Stimulated activated naive B cell treated with anti-CD40 and anti-IgM and Interleukin-4, amounts not matched to agents 10 μg/mL and 1 μg/mL and 100 μg/mL, for 72 hours (primary cell): ENCODE results near the gene XRCC3.

Experiments used
- ATAC-seq, 2 donors: fragments of 150-1000 bp; cut with Tn5 transposase; replicated peaks; 2 replicates each; pipeline ENCODE4 v1.10.0; 2021; ENCODE audit warnings: moderate library complexity in 1 of 2
- DNase-seq: peaks from one replicate; pipeline ENCODE4 v3.0.0; 2021
- H3K27ac Mint-ChIP-seq: one replicate; pipeline ENCODE4 v1.8.0; 2022; ENCODE audit warnings: mild to moderate bottlenecking, mixed read lengths
- H3K27me3 Mint-ChIP-seq, 2 donors: one replicate each; pipeline ENCODE4 v1.8.0; 2022; ENCODE audit warnings: mixed read lengths in 2 of 2
- H3K36me3 Mint-ChIP-seq, 2 donors: one replicate each; pipeline ENCODE4 v1.8.0; 2022; ENCODE audit warnings: mixed read lengths in 2 of 2, mild to moderate bottlenecking in 1 of 2
- H3K4me1 Mint-ChIP-seq, 2 donors: one replicate each; pipeline ENCODE4 v1.8.0; 2022; ENCODE audit warnings: mixed read lengths in 2 of 2, mild to moderate bottlenecking in 1 of 2
- H3K4me3 Mint-ChIP-seq, 2 donors: one replicate each; pipeline ENCODE4 v1.8.0; 2022; ENCODE audit warnings: mild to moderate bottlenecking in 2 of 2, mixed read lengths in 2 of 2, moderate library complexity in 1 of 2
- H3K9me3 Mint-ChIP-seq, 2 donors: one replicate each; pipeline ENCODE4 v1.8.0; 2022; ENCODE audit warnings: mixed read lengths in 2 of 2, mild to moderate bottlenecking in 1 of 2

Gene XRCC3

DNA sequence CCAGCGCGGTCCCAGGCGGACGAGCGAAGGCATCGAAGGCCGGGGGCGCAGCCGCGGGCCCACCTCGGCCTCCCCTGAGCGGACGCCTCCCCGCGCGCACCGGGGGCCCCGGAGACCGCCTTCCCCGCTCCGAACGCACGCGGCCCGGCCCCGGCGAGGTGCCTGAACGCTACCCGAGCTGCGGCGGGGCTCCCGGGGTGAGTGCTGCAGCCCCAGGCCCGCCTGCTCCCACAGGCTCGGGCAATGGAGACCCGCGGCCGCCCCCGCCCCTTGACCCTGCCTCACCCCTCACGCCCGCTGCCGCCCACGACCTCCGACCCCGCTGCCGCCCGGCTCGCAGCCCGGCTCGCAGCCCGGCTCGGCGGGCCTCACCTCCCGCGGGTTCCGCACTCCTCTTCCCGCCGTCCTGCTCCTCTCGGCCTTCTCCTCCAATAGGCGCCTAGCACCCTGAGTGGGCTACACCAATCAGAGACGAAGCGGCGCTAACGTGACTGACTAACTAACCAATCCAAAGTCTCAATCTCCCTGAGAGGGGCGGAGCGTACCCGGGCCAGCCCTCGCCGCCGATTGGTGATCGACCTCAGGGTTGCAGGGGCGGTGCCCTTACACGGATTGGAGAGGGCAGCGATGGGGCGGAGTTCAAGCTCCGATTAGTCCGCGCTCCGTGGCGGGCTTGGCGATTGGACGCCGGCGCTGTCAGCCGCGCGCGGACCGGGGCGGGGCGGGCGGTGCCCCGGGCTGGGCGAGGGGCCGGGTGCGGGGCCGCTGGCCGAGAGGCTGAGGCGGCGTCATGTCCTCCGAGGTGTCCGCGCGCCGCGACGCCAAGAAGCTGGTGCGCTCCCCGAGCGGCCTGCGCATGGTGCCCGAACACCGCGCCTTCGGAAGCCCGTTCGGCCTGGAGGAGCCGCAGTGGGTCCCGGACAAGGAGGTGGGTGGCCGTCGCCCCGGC lies at the start of gene XRCC3, which contains the start of gene ZFYVE21:
XRCC3 (minus strand) TSS at position 400 of the 949 bp plus-strand sequence. CDS start 4,364 bp downstream, outside the sequence.
ZFYVE21 (plus strand) TSS at position 759 of the 949 bp plus-strand sequence; CDS start at position 791, 32 bp downstream.
- Mint-ChIP-seq H3K36me3 (peaks cover 11 to 15% of the 10 kb centered on the region in 2 donors), H3K27me3 (no peaks in the 10 kb centered on the region), H3K4me1 (peaks cover 33 to 68% of the 10 kb centered on the region in 2 donors), H3K4me3 (peak within 1 kb of the TSS; percentile 94 to 99), H3K27ac (peak within 1 kb of the TSS; percentile 93), H3K9me3 (no peaks in the 10 kb centered on the region)
- DNase-seq (peak; percentile 100), ATAC-seq (peak; percentile 95 to 96)

DNA sequence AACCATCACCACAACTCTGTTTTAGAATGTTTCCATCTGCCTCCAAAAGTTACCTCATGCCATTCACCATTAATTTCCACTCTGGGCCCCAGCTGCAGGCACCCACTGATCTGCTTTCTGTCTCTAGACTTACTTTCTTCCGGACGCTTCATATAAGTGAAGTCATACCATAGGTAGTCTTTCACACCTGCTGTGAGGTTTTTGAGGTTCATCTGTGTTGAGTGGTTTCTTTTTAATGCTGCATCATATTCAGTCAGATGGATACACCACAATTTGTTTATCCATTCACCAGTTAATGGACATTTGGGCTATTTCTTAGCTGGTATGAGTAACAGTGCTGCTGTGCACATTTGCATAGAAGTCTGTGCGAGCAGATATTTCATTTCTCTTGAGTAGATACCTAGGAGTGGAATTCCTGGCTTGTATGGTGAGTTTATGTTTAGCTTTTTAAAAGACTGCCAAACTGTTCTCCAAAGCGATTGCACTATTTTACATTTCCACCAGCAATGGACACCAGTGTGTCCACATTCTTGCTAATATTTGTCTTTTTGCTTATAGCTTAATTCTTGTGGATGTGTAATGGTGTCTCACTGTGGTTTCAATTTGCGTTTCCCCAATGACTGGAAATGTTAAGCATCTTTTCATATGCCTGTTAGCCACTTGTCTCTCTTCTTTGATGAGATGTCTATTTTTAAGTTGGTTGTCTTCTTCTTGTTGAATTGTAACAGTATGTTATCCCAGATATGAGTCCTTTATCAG lies 48.7 kb upstream of the XRCC3 start:
- H3K27me3 Mint-ChIP-seq: no peaks in the 10 kb centered on the region
- no peaks in the 10 kb centered on the region for H3K9me3 Mint-ChIP-seq
- H3K36me3 Mint-ChIP-seq: peaks cover 2 to 13% of the 10 kb centered on the region in 2 donors
- no peak overlapping the region for H3K4me3 Mint-ChIP-seq
- no peak for ATAC-seq
- H3K27ac Mint-ChIP-seq: peak overlapping the region; percentile 31
- no peaks in the 10 kb centered on the region for H3K4me1 Mint-ChIP-seq
- DNase-seq: no peak

DNA sequence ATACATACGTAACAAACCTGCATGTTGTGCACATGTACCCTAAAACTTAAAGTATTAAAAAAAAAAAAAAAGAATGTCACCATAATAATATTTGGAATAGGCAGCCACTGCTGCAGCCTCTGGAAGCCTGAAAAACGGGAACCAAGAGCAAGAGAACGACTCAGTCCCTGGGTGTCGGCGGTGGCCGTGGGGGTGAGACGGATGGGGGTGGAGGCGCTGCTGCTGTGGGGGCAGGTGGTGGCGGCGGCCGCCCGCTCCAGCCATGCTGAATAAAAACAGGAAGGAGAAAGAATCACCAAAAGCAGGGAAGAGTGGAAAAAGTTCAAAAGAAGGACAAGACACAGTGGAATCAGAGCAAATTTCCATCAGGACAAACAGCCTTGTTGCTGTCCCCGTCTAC lies 47.3 kb upstream of the XRCC3 start:
- Mint-ChIP-seq H3K36me3 (peaks cover 2 to 12% of the 10 kb centered on the region in 2 donors), H3K4me3 (no peak overlapping the region), H3K27ac (no peak overlapping the region), H3K9me3 (no peaks in the 10 kb centered on the region), H3K27me3 (no peaks in the 10 kb centered on the region), H3K4me1 (no peaks in the 10 kb centered on the region)
- DNase-seq: no peak
- no peak for ATAC-seq

DNA sequence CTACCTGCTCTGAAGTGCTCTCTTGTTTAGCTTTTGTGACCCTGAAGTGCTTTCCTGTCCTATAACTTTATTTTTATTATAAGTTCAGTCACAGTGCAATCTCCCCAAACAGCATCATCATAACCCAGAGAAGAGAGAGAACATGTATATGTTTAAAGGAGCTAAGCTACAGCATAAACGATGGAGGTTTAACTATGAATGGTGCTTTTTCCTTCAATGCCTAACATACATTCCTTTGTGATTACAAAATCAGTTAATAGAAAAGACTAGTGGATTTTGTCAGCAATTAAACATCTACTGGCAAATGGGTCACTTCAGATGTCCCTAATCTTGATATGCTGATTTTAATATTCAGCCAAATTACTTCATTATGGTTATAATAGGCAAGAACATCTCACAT lies 46.8 kb upstream of the XRCC3 start:
- Mint-ChIP-seq H3K4me1 (no peaks in the 10 kb centered on the region), H3K27ac (no peak overlapping the region), H3K9me3 (no peaks in the 10 kb centered on the region), H3K36me3 (peaks cover 4 to 10% of the 10 kb centered on the region in 2 donors), H3K27me3 (no peaks in the 10 kb centered on the region), H3K4me3 (no peak overlapping the region)
- ATAC-seq: no peak
- DNase-seq: no peak

DNA sequence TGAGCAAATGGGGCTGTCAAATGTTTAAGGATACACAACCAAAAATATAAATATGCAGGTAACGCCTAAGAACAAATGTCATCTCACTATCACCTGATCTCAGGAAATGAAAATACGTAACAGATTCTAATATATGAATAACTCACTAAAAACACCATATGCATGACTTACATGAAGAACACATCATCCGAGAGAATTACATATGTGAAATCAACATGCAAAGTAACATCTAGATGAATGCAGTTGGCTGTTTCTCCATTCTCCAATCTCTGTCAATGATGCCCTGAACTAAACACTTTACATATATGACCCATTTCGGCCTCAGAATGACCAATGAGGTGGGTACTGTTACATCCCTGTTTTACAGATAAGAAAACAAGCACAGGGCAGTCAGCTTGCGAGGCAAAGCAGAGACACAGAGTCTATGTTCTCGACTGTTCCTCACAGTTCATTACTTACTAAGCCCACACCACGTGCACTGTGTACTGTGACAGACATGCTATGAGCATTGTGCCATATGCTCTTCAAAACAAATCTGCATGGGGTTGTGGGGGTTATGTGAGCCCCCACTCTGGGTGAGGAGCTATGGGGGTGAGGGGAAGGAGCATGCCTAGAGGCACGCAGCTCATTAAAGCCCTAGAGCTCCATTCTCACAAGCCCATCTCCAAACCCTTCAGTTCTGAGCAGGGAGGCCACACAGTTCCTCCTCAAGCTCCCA lies 43.0 kb upstream of the XRCC3 start:
- no peak overlapping the region for H3K27ac Mint-ChIP-seq
- no peaks in the 10 kb centered on the region for H3K27me3 Mint-ChIP-seq
- no peak overlapping the region for H3K4me3 Mint-ChIP-seq
- H3K4me1 Mint-ChIP-seq: no peaks in the 10 kb centered on the region
- H3K36me3 Mint-ChIP-seq: peaks cover 2 to 4% of the 10 kb centered on the region in 2 donors
- H3K9me3 Mint-ChIP-seq: no peaks in the 10 kb centered on the region
- no peak for ATAC-seq
- DNase-seq: no peak

DNA sequence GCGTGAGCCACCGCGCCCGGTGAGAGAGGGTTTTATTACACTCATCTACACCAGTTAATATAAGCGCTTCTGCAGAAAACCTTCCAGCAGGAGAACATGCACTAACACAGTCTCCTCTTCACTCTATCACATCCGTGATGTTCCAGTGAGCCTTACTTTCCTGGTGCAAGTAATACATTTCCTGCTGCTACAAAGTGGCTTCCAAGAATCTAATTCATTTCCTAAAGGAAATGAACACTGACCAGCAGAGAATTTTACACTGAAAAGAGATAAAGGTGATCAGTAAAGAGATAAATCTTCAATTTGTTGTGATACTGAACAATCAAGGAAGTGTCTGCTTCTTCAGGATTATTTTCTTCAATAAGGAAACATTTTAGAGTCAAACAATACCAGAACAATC lies 39.8 kb upstream of the XRCC3 start:
- no peaks in the 10 kb centered on the region for H3K9me3 Mint-ChIP-seq
- H3K36me3 Mint-ChIP-seq: peaks cover 2 to 4% of the 10 kb centered on the region in 2 donors
- no peak for DNase-seq
- H3K4me1 Mint-ChIP-seq: no peaks in the 10 kb centered on the region
- H3K27ac Mint-ChIP-seq: no peak overlapping the region
- H3K4me3 Mint-ChIP-seq: no peak overlapping the region
- ATAC-seq: no peak
- H3K27me3 Mint-ChIP-seq: no peaks in the 10 kb centered on the region

DNA sequence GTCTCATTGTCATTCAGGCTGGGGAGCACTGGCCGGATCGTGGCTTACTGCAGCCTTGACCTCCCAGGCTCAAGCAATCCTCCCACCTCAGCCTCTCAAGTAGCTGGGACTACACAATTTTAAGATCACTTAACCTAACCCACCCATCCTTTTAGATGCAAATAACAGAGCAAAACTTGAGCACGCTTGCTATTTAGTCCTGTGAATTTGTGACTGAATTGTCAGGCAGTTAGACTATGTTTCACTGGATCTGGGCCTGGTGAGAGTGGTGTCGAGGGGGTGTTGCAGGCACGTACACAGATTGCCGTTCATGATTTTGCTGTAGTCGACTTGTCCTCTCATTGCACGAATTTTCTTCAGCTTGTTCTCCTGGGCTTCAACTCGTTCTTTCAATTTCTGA lies 38.5 kb upstream of the XRCC3 start:
- H3K36me3 Mint-ChIP-seq: peaks cover 5 to 9% of the 10 kb centered on the region in 2 donors
- no peaks in the 10 kb centered on the region for H3K27me3 Mint-ChIP-seq
- H3K4me3 Mint-ChIP-seq: no peak overlapping the region
- ATAC-seq: no peak
- no peak overlapping the region for H3K27ac Mint-ChIP-seq
- no peak for DNase-seq
- H3K4me1 Mint-ChIP-seq: no peaks in the 10 kb centered on the region
- no peaks in the 10 kb centered on the region for H3K9me3 Mint-ChIP-seq

DNA sequence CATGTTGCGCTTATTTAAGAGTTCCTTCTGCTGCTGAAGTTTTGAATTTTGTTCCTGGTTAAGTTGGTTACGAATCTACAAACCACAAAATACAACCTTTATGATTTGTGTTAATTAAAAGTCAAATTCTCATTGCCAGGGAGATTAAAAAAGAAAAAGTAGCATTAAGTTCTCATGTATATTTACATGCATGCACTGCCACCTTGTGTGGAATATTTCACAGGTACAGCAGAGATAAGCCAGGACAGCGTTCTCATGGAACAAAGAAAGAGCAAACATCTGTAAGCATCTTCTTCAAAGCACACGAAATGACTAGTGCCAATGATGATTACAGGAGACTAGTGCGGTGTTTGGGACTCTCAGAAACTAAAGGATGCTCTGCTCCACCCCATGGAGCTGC lies 34.6 kb upstream of the XRCC3 start:
- Mint-ChIP-seq H3K9me3 (no peaks in the 10 kb centered on the region), H3K27ac (no peak overlapping the region), H3K27me3 (no peaks in the 10 kb centered on the region), H3K4me3 (no peak overlapping the region), H3K4me1 (no peaks in the 10 kb centered on the region), H3K36me3 (peaks cover 6 to 13% of the 10 kb centered on the region in 2 donors)
- ATAC-seq: no peak
- no peak for DNase-seq

DNA sequence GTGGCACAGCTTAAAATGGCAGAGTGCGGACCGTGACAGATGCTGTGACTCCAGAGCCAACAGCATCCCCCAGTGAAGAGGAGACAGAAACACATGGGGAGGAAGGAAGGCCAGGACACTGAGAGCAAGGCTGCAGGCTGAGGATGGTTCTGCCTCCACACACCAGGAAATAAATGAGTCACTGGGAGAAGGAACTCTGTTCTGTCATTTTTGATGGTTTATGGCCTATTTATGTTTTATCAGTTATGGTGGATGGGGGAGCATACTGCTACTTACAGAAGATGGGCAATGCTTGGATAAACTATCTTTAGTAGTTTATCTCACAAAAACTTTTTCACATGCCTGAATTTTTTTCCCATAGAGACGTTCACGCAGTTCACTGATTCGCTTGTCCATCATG lies 34.2 kb upstream of the XRCC3 start:
- Mint-ChIP-seq H3K36me3 (peaks cover 6 to 13% of the 10 kb centered on the region in 2 donors), H3K27ac (no peak overlapping the region), H3K9me3 (no peaks in the 10 kb centered on the region), H3K4me3 (no peak overlapping the region), H3K4me1 (no peaks in the 10 kb centered on the region), H3K27me3 (no peaks in the 10 kb centered on the region)
- no peak for ATAC-seq
- no peak for DNase-seq

DNA sequence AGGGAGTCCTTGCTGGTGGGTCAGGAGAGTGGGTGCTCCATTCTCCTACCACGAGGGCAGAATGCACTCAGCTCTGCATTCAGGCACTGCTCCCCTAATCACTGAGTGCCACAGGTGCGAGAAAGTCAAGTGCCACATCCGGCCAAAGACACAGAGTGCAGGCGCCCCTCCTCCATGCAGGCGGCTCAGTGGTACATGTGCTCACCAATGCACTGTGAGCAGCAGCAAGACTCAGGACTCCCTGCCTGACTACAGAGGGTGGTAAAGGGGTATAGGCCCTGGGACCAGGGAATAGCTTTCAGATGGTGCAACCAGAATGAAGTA lies 33.2 kb upstream of the XRCC3 start:
- DNase-seq (no peak), ATAC-seq (no peak)
- Mint-ChIP-seq H3K27me3 (no peaks in the 10 kb centered on the region), H3K4me3 (no peak overlapping the region), H3K36me3 (peaks cover 6 to 9% of the 10 kb centered on the region in 2 donors), H3K4me1 (no peaks in the 10 kb centered on the region), H3K27ac (no peak overlapping the region), H3K9me3 (no peaks in the 10 kb centered on the region)

DNA sequence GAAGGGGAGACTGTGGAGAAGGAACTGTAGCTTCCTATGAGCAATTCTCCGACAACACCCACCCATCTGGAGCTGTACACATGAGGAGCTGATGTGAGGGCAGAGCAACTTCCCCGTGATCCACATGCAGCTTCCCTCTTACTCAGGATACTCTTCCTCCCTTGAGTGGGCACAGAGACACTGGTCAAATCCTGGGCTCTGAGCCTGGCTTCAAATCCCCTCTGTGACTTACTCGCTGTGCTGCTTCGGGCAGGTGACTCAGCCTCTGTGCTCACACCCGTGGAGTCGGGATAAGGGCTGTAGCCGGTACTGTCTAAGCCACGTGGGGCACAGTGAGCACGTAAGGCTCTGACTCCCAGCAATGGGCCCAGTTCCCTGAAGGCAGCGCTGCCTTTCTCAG lies 31.4 kb upstream of the XRCC3 start:
- Mint-ChIP-seq H3K4me3 (no peak overlapping the region), H3K4me1 (no peaks in the 10 kb centered on the region), H3K9me3 (no peaks in the 10 kb centered on the region), H3K27me3 (no peaks in the 10 kb centered on the region), H3K27ac (no peak overlapping the region), H3K36me3 (peaks cover 9 to 13% of the 10 kb centered on the region in 2 donors)
- ATAC-seq (no peak), DNase-seq (no peak)

DNA sequence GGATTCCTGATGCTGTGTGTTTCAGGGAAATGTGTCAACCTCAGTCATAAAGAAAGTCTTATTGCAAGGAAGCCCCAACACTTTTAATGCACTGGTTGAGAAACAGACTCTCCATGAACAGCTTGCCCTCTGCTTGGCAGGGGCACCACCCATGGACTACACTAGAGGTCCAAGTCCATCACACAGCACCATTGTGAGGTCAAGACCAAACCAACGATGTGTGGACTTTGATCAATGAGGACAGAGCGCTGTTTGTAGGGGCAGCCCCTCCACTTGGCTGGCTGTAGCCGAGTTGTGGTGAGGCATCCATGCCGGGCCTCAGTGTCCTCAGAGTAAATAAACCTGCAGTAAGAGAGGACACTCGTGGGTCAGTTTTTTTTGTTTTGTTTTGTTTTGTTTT lies 30.2 kb upstream of the XRCC3 start:
- no peaks in the 10 kb centered on the region for H3K9me3 Mint-ChIP-seq
- ATAC-seq (no peak), DNase-seq (no peak)
- H3K36me3 Mint-ChIP-seq: peaks cover 10 to 14% of the 10 kb centered on the region in 2 donors
- no peak overlapping the region for H3K27ac Mint-ChIP-seq
- no peaks in the 10 kb centered on the region for H3K27me3 Mint-ChIP-seq
- no peaks in the 10 kb centered on the region for H3K4me1 Mint-ChIP-seq
- no peak overlapping the region for H3K4me3 Mint-ChIP-seq

DNA sequence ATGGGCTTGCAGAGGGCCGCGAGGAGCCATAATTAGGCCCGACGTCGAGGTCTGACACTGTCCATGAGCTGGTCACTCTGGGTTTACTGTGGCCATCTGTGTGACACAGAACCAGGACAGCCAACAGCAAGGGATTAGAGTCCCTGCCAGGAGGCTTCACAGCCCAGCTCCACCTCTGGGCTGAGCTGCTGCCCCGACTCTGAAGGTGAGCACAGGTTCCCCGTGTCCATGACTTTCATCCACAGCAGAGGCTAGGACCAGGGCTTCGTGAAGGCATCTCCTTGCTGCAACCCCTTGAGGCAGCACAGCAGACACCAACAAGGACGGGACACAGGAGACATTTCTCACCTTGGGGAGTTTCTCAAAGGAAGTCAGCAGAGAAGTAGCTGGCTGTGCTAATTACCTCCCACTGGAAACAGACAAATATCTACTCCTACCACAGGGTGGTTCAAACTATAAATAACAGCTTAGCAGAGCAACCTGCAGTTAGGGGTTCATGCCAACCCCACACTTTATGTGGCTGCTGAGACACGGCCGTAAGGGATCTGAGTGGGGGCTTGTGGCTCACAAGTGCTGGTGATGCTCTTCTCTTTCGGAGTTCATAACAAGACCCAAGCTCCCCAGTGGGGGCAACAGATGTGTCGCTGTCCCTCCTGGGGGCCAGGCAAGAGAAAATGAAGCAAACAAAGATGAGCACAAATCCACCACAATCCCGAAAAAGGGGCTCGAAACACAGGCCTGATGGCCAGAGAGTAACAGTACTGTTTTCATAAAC lies 29.6 kb upstream of the XRCC3 start:
- Mint-ChIP-seq H3K27me3 (no peaks in the 10 kb centered on the region), H3K36me3 (peaks cover 10 to 16% of the 10 kb centered on the region in 2 donors), H3K4me3 (no peak overlapping the region), H3K4me1 (no peaks in the 10 kb centered on the region), H3K9me3 (no peaks in the 10 kb centered on the region), H3K27ac (no peak overlapping the region)
- DNase-seq: no peak
- no peak for ATAC-seq

DNA sequence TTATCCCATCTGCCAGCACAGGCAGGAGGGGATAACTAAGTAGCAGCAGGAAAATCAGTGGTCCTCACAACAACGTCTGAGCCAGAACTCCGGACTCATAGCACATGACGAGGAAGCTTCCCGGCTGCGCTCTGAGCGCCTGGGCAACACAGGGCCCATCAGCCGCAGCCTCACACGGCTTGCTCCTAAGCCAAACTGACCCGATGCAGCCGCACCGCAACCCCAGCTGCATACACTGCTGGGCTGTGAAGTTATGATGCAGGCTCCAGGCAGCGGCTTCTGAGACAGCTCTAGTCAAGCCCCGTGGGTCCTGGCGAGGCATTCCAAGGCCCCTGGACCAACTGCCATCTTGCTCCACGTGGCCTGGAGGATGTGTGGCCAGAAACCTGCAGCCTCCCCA lies 28.4 kb upstream of the XRCC3 start:
- no peak overlapping the region for H3K27ac Mint-ChIP-seq

More for the DNA sequence above, 28.4 kb upstream of the XRCC3 start:
- no peaks in the 10 kb centered on the region for H3K27me3 Mint-ChIP-seq
- H3K9me3 Mint-ChIP-seq: no peaks in the 10 kb centered on the region
- ATAC-seq (no peak), DNase-seq (no peak)
- no peaks in the 10 kb centered on the region for H3K4me1 Mint-ChIP-seq
- no peak overlapping the region for H3K4me3 Mint-ChIP-seq
- peaks cover 14 to 18% of the 10 kb centered on the region in 2 donors for H3K36me3 Mint-ChIP-seq
